Measurements from ENCODE around the gene DDB1.

- TF ChIP-seq CTCF (IDR thresholded peaks at IDR 0.05) (no peak), POLR2A (IDR thresholded peaks at IDR 0.05) (no peak)
Observed at GRCh38 chr11:61266602-61267001, 66.3 kb downstream of the DDB1 start.
